Esophagus squamous epithelium (tissue), 4 donors: Measurements from ENCODE around the gene CETN1.

Experiments used
- CTCF ChIP-seq, 6 experiments: fragments of 450-650 bp in 4 of 6; fragments of 200-600 bp in 2 of 6; sonication (generic) in 2 of 6; IDR thresholded peaks; one replicate each; pipeline ENCODE4 v1.5.1; 2016 to 2019; ENCODE audit warnings: antibody characterized with exemption in 6 of 6, mild to moderate bottlenecking in 4 of 6, moderate library complexity in 4 of 6
- POLR2A ChIP-seq, 4 donors: fragments of 450-650 bp; IDR thresholded peaks; one replicate each; pipeline ENCODE4 v1.6.1; 2017; ENCODE audit warnings: antibody characterized with exemption in 4 of 4, mild to moderate bottlenecking in 4 of 4, moderate library complexity in 3 of 4

- TF ChIP-seq CTCF (IDR thresholded peaks at IDR 0.05) (no peak), POLR2A (IDR thresholded peaks at IDR 0.05) (no peak)
Observed at GRCh38 chr18:580154-580553, at the start of gene CETN1.
